GM21360 (cell line): ENCODE data around the gene POGLUT3.

Source experiments
- ATAC-seq: cut with Tn5 transposase; IDR thresholded peaks from one replicate; pipeline ENCODE4 v1.9.1; 2021; ENCODE audit warnings: mild to moderate bottlenecking, moderate library complexity; ENCODE audit not compliant: unreplicated experiment

The POGLUT3 gene

GRCh38 chr11:108498046-108498815 is at the start of gene POGLUT3:
POGLUT3 (minus strand) TSS chr11:108498384; CDS start chr11:108498366, 18 bp downstream.
- ATAC-seq = peak; percentile 68

GRCh38 chr11:108545909-108546501 is 47.8 kb upstream of the POGLUT3 start:
- no peak for ATAC-seq

- ATAC-seq = no peak
Measured at GRCh38 chr11:108543316-108543964, 45.3 kb upstream of the POGLUT3 start.

GRCh38 chr11:108541531-108541930 is 43.3 kb upstream of the POGLUT3 start:
- no peak for ATAC-seq

- ATAC-seq = no peak
Measured at GRCh38 chr11:108538502-108538901, 40.3 kb upstream of the POGLUT3 start.

- ATAC-seq = no peak
Measured at GRCh38 chr11:108538022-108538424, 39.8 kb upstream of the POGLUT3 start.

GRCh38 chr11:108536783-108537182 is 38.6 kb upstream of the POGLUT3 start:
- ATAC-seq = no peak

DNA sequence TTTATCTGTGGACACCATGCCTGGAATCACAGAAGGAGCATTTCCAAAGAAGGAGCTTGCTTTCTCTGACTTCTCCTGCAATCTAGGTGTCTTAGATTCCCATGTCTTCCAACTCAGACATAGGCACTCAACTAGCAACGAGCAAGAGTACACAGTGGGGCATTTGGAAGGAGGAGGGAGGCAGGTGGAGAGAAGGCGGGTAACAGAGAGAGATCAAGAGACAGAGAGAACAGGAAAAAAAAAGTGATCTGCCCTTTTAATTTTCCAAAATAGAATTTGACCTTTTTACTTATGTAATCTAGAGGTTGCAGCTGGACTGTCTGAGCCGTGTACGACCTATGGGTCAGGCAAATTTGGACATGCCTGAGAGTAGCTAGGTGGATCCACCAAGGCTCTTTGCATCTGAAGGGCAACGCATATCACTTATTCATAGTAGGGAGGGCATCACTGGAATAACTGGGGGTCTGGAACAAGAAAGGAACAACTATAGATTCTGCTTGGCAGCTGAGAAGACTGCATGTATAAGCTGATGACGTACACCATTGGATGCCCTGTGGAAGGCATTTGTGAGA is 37.3 kb upstream of the POGLUT3 start:
- no peak for ATAC-seq

- no peak for ATAC-seq
Measured at GRCh38 chr11:108534274-108534882, 36.2 kb upstream of the POGLUT3 start.

DNA sequence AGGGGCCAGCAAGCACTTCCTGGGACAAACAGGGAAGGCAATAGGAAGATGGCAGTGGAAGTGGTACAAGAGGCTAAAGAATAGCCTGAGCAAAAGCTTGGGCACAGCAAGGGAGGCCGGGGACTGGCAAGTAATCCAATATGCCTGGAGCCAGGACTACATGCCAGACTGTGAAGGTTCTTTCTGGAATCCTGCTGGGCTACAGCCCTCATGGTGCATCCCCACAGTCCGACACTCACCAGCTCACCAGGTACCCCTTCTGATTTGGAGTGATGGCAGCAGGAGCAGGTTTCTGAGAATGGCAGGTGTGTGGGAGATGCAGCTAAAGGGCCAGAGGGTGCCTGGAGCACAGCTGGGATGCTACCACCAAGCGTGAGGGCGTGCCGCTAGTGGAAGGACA is 32.2 kb upstream of the POGLUT3 start:
- no peak for ATAC-seq

- ATAC-seq = no peak
Measured at GRCh38 chr11:108527382-108527781, 29.2 kb upstream of the POGLUT3 start.

DNA sequence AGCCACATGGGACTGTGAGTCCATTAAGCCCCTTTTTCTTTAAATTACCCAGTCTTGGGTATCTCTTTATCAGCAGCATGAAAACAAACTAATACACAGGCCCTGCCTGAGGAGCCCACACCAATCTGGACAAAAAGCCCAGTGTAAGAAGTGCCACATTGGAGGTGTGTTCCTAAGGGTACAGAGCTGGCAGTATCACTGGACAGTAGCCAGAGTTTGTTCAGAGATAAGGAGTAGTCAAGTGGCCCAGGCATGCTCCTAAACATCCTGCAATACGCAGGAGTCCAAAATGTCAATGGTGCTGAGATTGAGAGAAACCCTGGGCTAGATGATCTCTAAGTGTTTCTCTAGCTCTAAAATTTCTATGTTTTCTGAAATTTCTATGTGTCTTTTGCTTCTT is 27.0 kb upstream of the POGLUT3 start:
- no peak for ATAC-seq

DNA sequence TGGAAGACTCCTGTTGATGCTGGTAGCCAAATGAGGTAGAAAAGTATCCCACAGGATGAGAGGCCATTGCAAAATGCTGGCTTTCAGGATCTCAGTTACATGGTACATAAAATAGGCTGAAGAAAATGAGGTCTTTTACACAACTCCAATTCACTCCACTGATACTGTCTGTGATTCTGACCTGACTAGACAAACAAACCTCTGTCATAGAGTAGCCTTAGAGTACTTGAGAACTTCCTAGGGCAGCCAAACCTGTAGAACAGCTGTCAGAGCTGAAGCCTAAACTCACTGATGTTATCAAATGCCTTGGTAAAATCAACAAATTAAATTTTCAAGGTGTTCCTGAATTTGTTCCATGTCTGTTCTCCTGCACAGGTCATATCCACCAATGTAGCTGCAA is 26.2 kb upstream of the POGLUT3 start:
- no peak for ATAC-seq

GRCh38 chr11:108522318-108522717 is 24.1 kb upstream of the POGLUT3 start:
- no peak for ATAC-seq

DNA sequence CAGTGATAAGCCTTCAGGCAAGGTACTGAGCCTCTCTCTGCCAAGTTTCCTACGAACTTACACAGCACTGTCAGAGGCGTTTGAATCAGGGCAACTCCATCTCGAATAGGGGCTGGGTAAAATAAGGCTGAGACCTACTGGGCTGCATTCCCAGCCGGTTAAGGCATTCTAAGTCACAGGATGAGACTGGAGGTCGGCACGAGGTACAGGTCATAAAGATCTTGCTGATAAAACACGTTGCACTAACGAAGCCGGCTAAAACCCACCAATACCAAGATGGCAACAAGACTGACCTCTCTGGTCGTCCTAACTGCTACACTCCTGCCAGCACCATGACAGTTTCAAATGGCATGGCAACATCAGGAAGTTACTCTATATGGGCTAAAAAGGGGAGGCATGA is 20.4 kb upstream of the POGLUT3 start:
- ATAC-seq = no peak

DNA sequence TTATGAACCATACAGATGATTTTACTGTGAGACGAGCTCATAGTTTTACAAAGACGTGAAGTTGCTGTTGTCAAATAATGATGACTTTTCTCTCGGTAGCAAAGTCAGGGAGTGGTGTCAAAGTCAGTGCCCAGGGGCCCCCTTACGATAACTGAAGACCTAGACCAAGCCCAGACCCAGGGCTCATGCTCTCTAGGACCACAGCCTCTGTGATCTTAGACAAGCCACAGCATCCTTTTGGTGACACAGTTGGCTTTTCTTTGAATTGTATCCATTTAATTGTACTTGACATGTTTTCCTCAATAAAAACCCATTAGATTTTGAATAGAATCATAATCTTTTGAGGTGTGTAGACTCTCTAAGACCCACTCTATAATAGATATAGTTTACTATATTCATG is 17.9 kb upstream of the POGLUT3 start:
- ATAC-seq = no peak

DNA sequence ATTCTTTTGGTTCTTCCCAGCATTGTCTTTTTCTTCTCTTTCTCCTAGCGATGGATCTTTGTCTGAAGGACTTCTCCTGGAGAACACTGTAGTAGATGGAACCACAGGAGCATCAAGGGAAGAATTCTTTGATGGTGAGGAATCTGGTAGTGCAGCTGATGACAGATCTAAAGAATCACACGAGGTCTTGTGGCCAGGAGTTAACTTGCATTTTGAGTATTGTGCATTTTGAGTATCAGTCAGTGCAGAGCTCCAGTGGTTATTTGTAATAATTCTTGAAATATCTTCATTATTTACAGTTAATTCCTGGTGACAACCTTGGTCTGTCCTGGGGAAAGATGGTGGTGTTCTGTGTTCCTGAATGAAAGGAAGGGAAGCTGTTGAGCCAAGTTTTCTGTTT is 14.5 kb upstream of the POGLUT3 start:
- no peak for ATAC-seq

- no peak for ATAC-seq
Measured at GRCh38 chr11:108511851-108512474, 13.8 kb upstream of the POGLUT3 start.

DNA sequence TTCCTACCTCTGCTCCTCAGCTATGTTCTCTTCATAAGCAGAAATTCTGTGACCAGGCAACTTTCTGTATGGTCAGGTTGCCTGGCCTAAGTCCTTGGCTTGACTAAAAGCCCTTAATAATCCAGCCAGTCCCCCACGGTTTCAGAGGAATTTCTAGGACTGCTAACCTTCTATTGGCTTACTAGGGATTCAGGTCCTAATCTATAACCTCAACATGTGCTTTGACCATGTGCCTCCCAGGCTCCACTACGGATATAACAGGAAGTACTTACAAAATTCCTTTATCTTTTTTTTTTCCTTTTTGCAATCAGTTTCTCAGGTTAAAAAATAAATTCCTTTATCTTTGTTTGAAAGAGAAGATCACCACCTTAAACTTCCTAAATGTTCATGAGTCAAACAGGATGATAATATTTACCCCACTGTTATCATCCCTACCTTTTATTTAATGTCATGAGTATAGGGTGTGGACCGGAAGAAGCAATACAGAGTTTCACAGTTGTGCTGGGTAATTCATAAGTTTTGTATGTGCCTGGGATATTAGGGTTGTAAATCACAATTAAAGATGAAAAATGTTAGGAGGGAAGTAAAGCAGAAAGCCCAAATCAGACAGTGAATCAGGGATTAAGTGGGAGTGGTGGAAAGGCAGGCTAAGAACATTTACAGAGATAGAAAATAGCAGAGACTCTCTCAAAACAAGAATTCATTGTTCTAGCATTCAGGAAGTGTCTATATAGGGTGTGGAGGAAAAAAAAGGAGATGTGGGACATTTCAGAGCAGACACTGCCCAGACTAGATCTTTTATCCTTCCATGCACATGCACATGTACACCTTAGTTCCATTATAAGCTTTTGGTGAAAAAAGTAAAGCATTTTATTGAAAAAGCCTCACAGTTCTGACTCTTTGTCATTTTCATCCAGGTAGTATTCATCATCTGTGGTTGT is 10.7 kb upstream of the POGLUT3 start:
- no peak for ATAC-seq

- ATAC-seq = no peak
Measured at GRCh38 chr11:108501396-108501795, 3.2 kb upstream of the POGLUT3 start.
